Esophagus muscularis mucosa (tissue), 4 donors: ENCODE data around the gene TTBK1. TPM values are rescaled to one million over a fixed set of nuclear protein-coding genes. Genes with fewer than 3 reads are reported as not detected.

Experiments used
- DNase-seq: peaks from one replicate; pipeline ENCODE4 v3.0.0-alpha.2; 2017; ENCODE audit errors: extremely low spot score
- H3K27ac ChIP-seq, 4 donors: fragments of 200-600 bp; sonication (generic); replicated peaks in 1 of 4; 1 replicate in 3 of 4; 2 replicates in 1 of 4; pipeline ENCODE4 v1.5.1; 2016 to 2019; ENCODE audit warnings: mild to moderate bottlenecking in 1 of 4
- H3K27me3 ChIP-seq, 4 donors: fragments of 200-600 bp; sonication (generic); one replicate each; pipeline versions ENCODE4 v1.5.1 to v1.6.0; 2016 to 2019
- H3K36me3 ChIP-seq, 4 donors: fragments of 200-600 bp; sonication (generic); one replicate each; pipeline ENCODE4 v1.5.1; 2016 to 2019
- H3K4me1 ChIP-seq, 4 donors: fragments of 200-600 bp; sonication (generic); one replicate each; pipeline ENCODE4 v1.5.1; 2016 to 2019
- H3K4me3 ChIP-seq, 4 donors: fragments of 200-600 bp; sonication (generic); 1 replicate in 2 of 4; 2 replicates in 2 of 4; pipeline ENCODE4 v1.5.1; 2016 to 2019; ENCODE audit warnings: mild to moderate bottlenecking in 4 of 4, moderate library complexity in 1 of 4
- H3K9me3 ChIP-seq, 4 donors: fragments of 200-600 bp; sonication (generic); 1 replicate in 3 of 4; 2 replicates in 1 of 4; pipeline ENCODE4 v1.5.1; 2016 to 2019
- EP300 ChIP-seq: sonication (generic); formaldehyde crosslinking; IDR thresholded peaks from one replicate; pipeline ENCODE4 v1.6.1; 2017; ENCODE audit warnings: antibody characterized with exemption
- POLR2A ChIP-seq: fragments of 450-650 bp; IDR thresholded peaks from one replicate; pipeline ENCODE4 v1.6.1; 2017; ENCODE audit warnings: antibody characterized with exemption, moderate library complexity, mild to moderate bottlenecking, low read depth
- POLR2AphosphoS5 ChIP-seq, 2 donors: sonication (generic); formaldehyde crosslinking; IDR thresholded peaks; one replicate each; pipeline ENCODE4 v1.6.1; 2017; ENCODE audit warnings: antibody characterized with exemption in 2 of 2
- WGBS: methylation state at CpG from one replicate; pipeline ENCODE4 v1.1.5; 2018; 5-methylcytosine and 5-hydroxymethylcytosine counted together
- intact Hi-C: fragments of 100-400 bp; cut with DNase I; formaldehyde crosslinking; loops from one replicate; pipeline ENCODE4 v1.15.1; 2023
- total RNA-seq, 4 donors: library from RNA; depleted of rRNA; stranded (reverse); fragments of >200 nt; gene quantifications; one replicate each; pipeline versions ENCODE4 v1.1.0 to v1.2.1, GENCODE V29; 2016
- TF ChIP-seq, protein P1 (sequence below), 3 experiments: fragments of 200-600 bp in 2 of 3; fragments of 450-650 bp in 1 of 3; sonication (generic) in 2 of 3; IDR thresholded peaks; one replicate each; pipeline ENCODE4 v1.5.1; 2017 to 2019; ENCODE audit warnings: antibody characterized with exemption in 3 of 3, mild to moderate bottlenecking in 2 of 3, moderate library complexity in 1 of 3

Gene TTBK1
- total RNA-seq, 4 donors from 2014 or later = under 0.01 to 0.29 (median 0.03) TPM

DNA sequence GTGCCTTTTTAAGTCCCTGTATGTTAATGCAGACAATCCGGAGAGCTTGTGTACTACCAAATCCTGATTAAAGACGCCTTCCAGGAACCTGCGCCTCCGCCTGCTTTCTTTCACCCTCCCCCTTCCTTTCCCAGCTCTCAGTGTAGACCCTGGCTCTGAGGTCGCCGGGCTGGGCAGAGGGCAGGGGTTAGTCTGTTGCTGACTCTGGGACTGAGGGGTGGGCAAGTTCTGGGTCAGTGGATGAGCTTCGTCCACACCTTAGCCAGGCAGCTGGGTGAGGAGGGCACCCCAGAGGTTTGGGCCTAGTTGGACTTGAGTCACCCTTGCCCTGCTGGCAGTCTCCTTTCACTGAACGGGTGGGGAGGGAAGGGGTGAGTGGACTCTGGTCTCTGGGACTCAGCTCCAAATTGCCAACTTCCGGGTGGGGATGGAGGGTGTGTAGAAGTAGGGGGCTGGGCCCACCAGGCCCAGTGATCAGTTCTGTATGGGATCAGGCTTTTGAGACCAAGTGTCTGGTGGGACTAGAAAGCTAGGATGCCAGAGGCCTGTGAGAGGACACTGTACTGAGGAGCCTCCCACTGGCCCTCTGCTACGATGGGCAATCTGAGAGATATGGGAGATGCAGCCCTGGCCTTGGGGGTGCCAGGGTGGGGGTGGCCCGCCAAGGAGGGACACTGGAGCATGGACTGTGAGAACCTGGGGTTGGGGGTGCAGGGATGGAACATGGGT, 33.5 kb downstream of the TTBK1 start:
- H3K36me3 ChIP-seq = no peaks in the 10 kb centered on the region
- peaks cover 9 to 43% (median 34%) of the 10 kb centered on the region in 4 donors for H3K4me1 ChIP-seq
- no peak for DNase-seq
- H3K4me3 ChIP-seq = peak overlapping the region in 3 of 4 donors; percentile 52 to 67 (median 57)
- intact Hi-C loops = no loop called here
- no peak overlapping the region for H3K27ac ChIP-seq
- no peaks in the 10 kb centered on the region for H3K9me3 ChIP-seq
- WGBS = 87% methylated on average over 11 of the region's 11 CpGs
- peaks cover 0 to 27% (median 5%) of the 10 kb centered on the region in 4 donors for H3K27me3 ChIP-seq
- TF ChIP-seq POLR2A = no peak
- TF ChIP-seq, protein P1, sequence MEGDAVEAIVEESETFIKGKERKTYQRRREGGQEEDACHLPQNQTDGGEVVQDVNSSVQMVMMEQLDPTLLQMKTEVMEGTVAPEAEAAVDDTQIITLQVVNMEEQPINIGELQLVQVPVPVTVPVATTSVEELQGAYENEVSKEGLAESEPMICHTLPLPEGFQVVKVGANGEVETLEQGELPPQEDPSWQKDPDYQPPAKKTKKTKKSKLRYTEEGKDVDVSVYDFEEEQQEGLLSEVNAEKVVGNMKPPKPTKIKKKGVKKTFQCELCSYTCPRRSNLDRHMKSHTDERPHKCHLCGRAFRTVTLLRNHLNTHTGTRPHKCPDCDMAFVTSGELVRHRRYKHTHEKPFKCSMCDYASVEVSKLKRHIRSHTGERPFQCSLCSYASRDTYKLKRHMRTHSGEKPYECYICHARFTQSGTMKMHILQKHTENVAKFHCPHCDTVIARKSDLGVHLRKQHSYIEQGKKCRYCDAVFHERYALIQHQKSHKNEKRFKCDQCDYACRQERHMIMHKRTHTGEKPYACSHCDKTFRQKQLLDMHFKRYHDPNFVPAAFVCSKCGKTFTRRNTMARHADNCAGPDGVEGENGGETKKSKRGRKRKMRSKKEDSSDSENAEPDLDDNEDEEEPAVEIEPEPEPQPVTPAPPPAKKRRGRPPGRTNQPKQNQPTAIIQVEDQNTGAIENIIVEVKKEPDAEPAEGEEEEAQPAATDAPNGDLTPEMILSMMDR (IDR thresholded peaks at IDR 0.05) = no peak

DNA sequence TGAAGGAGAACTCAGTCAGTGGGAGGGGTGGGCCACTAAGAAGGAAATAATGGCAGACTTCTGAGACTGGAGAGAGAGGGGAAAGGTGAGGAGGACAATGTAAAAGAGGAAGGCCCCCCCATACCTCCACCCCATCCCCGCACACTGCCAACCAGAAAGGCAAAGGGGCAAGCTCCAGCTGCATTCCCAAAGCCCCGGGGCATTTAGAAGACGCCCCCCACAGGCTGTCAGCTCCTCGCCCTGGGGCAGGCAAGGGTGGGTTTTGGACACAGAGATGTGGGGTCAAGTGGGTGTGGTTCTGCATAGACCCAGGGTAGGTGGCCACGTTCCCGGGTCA, 34.0 kb downstream of the TTBK1 start:
- TF ChIP-seq, protein P1 (IDR thresholded peaks at IDR 0.05) = no peak
- TF ChIP-seq EP300 (no peak), POLR2A (no peak), POLR2AphosphoS5 (IDR thresholded peaks at IDR 0.05) (no peak)
- 79% methylated on average over 6 of the region's 6 CpGs for WGBS
- H3K27ac ChIP-seq = peak overlapping the region in 1 of 4 donors; percentile 66
- DNase-seq = no peak
- no peaks in the 10 kb centered on the region for H3K9me3 ChIP-seq
- peaks cover 9 to 43% (median 34%) of the 10 kb centered on the region in 4 donors for H3K4me1 ChIP-seq
- no peak overlapping the region for H3K4me3 ChIP-seq
- intact Hi-C loops = no loop called here
- peaks cover 0 to 28% (median 5%) of the 10 kb centered on the region in 4 donors for H3K27me3 ChIP-seq
- no peaks in the 10 kb centered on the region for H3K36me3 ChIP-seq

DNA sequence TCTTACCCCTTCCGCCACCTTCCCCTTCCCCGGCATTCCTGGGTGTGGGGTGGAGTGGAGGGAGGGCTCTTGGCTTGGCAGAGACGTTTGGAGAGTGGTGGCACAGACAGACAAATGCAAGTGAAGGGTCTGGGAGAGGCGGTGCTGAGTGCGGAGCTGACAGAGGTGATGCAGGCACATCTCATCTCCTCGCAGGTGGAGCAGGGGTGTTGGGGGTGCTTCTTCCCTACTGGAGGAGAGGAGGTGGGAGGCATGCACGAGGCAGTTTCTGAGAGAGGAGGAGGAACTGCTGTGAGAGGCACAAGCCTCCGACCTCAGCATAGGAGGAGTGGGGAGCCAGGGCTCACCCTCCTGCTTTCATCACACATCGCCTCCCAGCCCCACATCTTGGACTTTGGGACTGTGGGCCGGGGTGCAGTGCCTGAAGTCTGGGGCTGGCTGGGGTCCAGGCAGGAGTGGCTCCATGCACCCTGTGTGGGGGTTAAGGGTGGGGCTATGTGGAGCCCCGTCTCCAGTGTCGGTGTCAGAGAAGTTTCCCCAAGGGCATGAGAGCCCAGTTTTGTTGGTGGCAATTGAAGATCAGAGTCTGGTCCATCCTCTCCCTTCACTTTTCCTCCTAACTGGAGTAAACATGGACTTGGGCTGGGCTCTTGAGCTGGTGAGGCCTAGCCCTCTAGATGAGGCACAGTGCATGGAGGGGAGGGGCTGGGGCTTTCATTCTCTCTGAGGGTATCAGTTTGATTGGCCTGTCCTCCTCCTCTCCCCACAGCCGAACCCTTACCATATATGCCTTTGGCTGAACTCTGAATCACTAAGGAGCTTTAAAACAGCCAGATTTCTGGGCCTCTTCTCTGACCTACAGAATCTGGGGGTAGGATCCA, 34.6 kb downstream of the TTBK1 start:
- Histone ChIP-seq H3K9me3 (no peaks in the 10 kb centered on the region), H3K4me3 (no peak overlapping the region), H3K27ac (peak overlapping the region; percentile 23 to 69 (median 64)), H3K4me1 (peaks cover 9 to 43% (median 34%) of the 10 kb centered on the region in 4 donors), H3K36me3 (no peaks in the 10 kb centered on the region), H3K27me3 (peaks cover 0 to 34% (median 5%) of the 10 kb centered on the region in 4 donors)
- WGBS = 78% methylated on average over 11 of the region's 13 CpGs
- intact Hi-C loops = no loop called here
- TF ChIP-seq POLR2A (no peak), EP300 (no peak), POLR2AphosphoS5 (IDR thresholded peaks at IDR 0.05) (no peak)
- TF ChIP-seq, protein P1 (IDR thresholded peaks at IDR 0.05) = no peak
- no peak for DNase-seq

DNA sequence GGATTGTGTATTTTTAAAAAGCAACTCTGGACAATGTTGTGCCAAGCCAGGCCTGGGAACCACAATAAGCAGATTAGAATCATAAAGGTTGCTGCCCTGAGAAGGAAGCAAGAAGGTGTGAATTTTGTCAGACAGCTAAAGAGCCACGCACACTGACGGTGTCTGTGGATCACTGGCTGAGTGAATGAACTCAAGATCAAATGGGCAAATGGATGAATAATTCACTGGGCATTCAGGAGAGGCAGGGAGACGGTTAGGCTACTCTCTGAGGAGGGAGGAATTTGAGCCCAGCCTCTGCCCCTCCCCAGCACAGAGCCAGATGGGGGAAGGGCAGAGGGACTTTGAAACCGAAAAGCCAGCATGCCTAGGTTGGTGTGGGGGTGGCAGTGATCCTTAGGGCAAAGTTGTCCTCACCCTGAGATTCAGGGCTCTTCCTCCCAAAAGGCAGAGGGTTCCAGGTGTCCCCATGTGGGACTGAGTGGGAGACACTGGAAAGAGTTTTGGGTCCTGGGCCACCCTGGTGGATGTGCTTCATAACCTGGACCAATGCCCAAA, 35.3 kb downstream of the TTBK1 start:
- no peaks in the 10 kb centered on the region for H3K36me3 ChIP-seq
- TF ChIP-seq POLR2AphosphoS5 (IDR thresholded peaks at IDR 0.05) = no peak
- TF ChIP-seq POLR2A = no peak
- TF ChIP-seq, protein P1 (IDR thresholded peaks at IDR 0.05) = no peak
- TF ChIP-seq EP300 = no peak
- intact Hi-C loops = no loop called here
- H3K4me1 ChIP-seq = peaks cover 9 to 43% (median 34%) of the 10 kb centered on the region in 4 donors
- H3K27me3 ChIP-seq = peaks cover 0 to 41% (median 5%) of the 10 kb centered on the region in 4 donors
- no peaks in the 10 kb centered on the region for H3K9me3 ChIP-seq
- H3K4me3 ChIP-seq = no peak overlapping the region
- H3K27ac ChIP-seq = peak overlapping the region; percentile 23 to 69 (median 64)
- DNase-seq = no peak
- 41% methylated on average over 4 of the region's 4 CpGs for WGBS
